HG02938 (cell line): Measurements from ENCODE around the gene CHAD.
A peak's percentile ranks its signal among the peaks of the same experiment; 100 is the strongest.

Experiments used
- ATAC-seq: cut with Tn5 transposase; IDR thresholded peaks from one replicate; pipeline ENCODE4 v1.9.1; 2021; ENCODE audit warnings: mild to moderate bottlenecking, moderate library complexity; ENCODE audit not compliant: unreplicated experiment

Gene CHAD

GRCh38 chr17:50468304-50469207 lies at the start of gene CHAD:
Gene CHAD, minus strand, starts transcription at chr17:50468880. Its CDS starts 67 bp downstream, at chr17:50468813.
- ATAC-seq = no peak

- no peak for ATAC-seq
Observed at GRCh38 chr17:50517504-50518383, 49.1 kb upstream of the CHAD start.

- no peak for ATAC-seq
Observed at GRCh38 chr17:50517011-50517410, 48.3 kb upstream of the CHAD start.

- no peak for ATAC-seq
Observed at GRCh38 chr17:50514936-50515702, 46.4 kb upstream of the CHAD start.

GRCh38 chr17:50514388-50514787 lies 45.7 kb upstream of the CHAD start:
- no peak for ATAC-seq

DNA sequence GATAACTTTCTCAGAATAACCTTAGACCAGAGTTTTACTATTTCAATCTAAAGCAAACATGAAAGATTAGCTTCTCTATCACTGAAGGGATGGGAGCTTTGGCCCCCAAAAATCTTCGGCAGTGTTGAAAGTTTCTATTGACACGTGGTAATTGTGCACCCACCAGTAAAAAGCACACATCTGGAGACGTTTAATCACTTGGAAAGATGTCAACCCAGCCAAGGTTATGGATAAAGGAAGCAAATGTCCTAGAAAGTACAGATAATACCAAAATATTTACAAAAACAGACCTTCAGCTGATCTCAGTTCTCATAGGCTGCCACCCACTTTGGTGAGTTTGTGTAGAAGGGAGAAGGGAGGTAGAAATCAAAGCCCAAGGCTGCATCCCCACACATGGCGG lies 44.8 kb upstream of the CHAD start:
- ATAC-seq = no peak

DNA sequence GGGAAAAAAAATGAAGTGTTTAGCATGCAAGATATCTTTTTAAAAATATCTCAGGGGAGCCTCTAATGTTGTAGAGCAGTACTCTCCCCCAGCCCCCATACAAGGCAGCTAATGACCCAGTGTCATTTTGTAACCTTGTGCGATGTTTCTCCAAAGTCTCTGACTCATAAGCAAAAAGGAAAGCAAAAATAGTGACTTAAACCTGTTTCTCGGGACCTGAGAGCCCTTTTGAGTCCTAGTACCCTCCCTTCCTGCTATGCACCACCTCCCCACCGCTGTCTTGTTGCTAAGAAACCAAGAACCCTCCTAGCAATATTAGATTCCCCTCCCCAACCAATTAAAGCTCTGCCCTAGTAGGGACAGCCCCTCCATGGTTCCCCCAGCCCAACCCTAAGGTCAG lies 42.4 kb upstream of the CHAD start:
- peak; percentile 86 for ATAC-seq

DNA sequence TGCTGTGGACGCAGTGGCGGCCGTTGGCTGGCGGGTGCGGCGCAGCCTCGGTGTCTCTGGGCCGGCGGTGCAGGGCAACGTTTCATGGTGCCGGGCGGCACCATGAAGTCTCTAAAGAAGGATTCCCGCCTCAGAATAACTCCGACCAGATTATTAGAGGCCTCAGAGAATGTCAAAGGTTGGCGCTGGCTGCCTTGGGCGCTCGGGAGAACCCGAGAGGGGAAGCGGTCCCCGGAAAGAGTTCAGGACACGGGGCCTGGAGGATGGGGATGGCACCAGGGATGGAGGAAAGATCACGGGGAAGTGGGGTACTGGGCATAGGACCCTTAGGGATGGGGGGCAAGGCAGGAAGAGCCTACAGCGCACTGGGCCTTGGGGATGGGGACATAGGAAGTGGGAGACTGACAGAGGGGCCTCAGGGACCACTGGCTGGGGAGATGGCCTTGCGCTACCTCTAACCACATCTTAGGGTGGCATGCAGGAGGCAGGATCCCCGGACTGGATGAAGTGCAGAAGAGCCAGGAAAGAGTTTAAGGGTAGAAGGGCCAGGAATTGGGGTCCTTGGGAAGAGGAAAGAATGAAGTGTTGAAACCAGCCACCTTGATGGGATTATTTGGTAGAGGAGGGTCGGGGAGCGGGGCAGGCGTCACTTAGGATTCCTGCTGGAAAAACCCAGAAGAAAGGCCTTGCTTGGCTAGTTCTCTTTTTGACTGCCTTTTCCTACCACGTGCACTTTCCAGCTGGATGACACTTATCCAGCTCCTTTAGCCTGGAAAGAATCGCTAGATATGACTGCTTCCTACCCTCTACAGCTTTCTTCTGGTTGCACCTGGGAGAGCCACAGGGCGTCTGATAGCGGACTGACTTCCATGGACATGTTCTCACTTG lies 40.1 kb upstream of the CHAD start:
- ATAC-seq = no peak

GRCh38 chr17:50507871-50508572 lies 39.3 kb upstream of the CHAD start, which contains the start of gene MYCBPAP:
Gene MYCBPAP, plus strand, starts transcription at chr17:50508439. Its CDS starts 236 bp downstream, at chr17:50508675.
- no peak for ATAC-seq

- ATAC-seq = no peak
Observed at GRCh38 chr17:50506298-50506697, 37.6 kb upstream of the CHAD start.

- no peak for ATAC-seq
Observed at GRCh38 chr17:50505591-50506130, 37.0 kb upstream of the CHAD start.

- ATAC-seq = no peak
Observed at GRCh38 chr17:50502301-50502990, 33.8 kb upstream of the CHAD start.

DNA sequence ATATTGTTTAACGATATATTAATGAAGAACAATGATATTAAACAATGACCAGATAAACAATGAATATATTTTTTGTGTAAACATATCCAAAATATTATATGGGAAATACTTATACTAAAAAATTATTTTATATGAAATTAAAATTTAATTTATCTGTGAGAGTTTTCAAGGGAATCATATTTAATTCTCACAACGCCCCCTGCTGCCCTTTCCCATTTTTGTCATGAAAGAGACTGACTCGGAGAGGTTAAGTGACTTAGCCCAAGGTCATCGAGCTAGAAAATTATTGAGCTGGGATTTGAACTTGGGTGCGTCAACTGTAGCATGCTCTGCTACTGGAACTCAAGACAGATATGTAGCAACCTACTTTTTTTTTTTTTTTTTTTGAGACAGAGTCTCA lies 32.4 kb upstream of the CHAD start:
- no peak for ATAC-seq

GRCh38 chr17:50499721-50500120 lies 31.0 kb upstream of the CHAD start:
- no peak for ATAC-seq

DNA sequence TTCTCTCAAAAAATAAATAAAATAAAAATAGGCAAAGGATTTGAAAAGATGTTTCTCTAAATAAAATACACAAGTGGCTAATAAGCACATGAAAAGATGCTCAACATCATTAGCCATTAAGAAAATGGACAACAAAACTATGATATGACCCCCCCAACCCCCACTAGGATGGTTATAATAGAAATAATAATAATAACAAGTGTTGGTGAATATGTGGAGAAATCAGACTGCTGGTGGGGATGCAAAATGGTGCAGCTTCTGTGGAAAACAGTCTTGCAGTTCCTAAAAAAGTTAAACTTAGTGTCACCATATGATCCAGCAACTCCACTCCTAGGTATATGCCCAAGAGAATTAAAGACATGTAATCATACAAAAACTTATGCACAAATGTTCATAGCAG lies 30.6 kb upstream of the CHAD start:
- no peak for ATAC-seq

GRCh38 chr17:50498021-50498874 lies 29.6 kb upstream of the CHAD start:
- ATAC-seq = no peak

- ATAC-seq = no peak
Observed at GRCh38 chr17:50495918-50496317, 27.2 kb upstream of the CHAD start.
